Naive thymus-derived CD4-positive, alpha-beta T cell (primary cell): Measurements from ENCODE around the gene TRMT61A. TPM values are rescaled to one million over a fixed set of nuclear protein-coding genes. Genes with fewer than 3 reads are reported as not detected.

ENCODE experiments used
- ATAC-seq: fragments of 150-1000 bp; cut with Tn5 transposase; 2 replicates; pipeline ENCODE4 v1.10.0; 2021; ENCODE audit warnings: mild to moderate bottlenecking, moderate library complexity
- CTCF ChIA-PET: fragments of 350-600 bp; sonication (Branson Sonifier 250); formaldehyde crosslinking; loops from one replicate; lab custom pipeline; 2021; ENCODE audit warnings: antibody characterized with exemption; lab: Charles Lee
- POLR2A ChIA-PET: fragments of 350-600 bp; sonication (Branson Sonifier 250); formaldehyde crosslinking; loops from one replicate; lab custom pipeline; 2021; ENCODE audit warnings: antibody characterized with exemption, inconsistent platforms; lab: Charles Lee
- DNase-seq, 9 donors: peaks; one replicate each; pipeline versions ENCODE4 v3.0.0 to v3.0.0-alpha.2; 2020 to 2022; ENCODE audit warnings: mixed read lengths in 1 of 9
- H3K27ac ChIP-seq: one replicate; pipeline ENCODE4 v1.7.0; 2013; ENCODE audit warnings: mild to moderate bottlenecking, low read depth, low read length, moderate library complexity
- H3K27me3 ChIP-seq, 2 donors: one replicate each; pipeline ENCODE4 v1.7.0; 2013; ENCODE audit warnings: low read length in 2 of 2, mild to moderate bottlenecking in 2 of 2, moderate library complexity in 2 of 2; ENCODE audit not compliant: control insufficient read depth in 2 of 2, insufficient read depth in 2 of 2
- H3K36me3 ChIP-seq, 3 experiments: 1 replicate in 2 of 3; 2 replicates in 1 of 3; pipeline ENCODE4 v1.7.0; 2013; ENCODE audit warnings: low read length in 3 of 3, mild to moderate bottlenecking in 3 of 3, moderate library complexity in 1 of 3; ENCODE audit not compliant: insufficient read depth in 3 of 3, control insufficient read depth in 2 of 3
- H3K4me1 ChIP-seq, 2 donors: one replicate each; pipeline ENCODE4 v1.7.0; 2013; ENCODE audit warnings: low read length in 2 of 2, mild to moderate bottlenecking in 2 of 2, moderate library complexity in 1 of 2; ENCODE audit not compliant: control insufficient read depth in 2 of 2, insufficient read depth in 2 of 2
- H3K4me3 ChIP-seq: 2 replicates; pipeline ENCODE4 v1.7.0; 2013; ENCODE audit warnings: mild to moderate bottlenecking, low read length
- H3K9me3 ChIP-seq, 3 experiments: 1 replicate in 2 of 3; 2 replicates in 1 of 3; pipeline ENCODE4 v1.7.0; 2013; ENCODE audit warnings: low read length in 3 of 3; ENCODE audit not compliant: control insufficient read depth in 2 of 3
- H3K27ac Mint-ChIP-seq, 9 donors: one replicate each; pipeline ENCODE4 v1.8.0; 2020 to 2022; ENCODE audit warnings: mixed read lengths in 9 of 9, mild to moderate bottlenecking in 8 of 9, moderate library complexity in 5 of 9, inconsistent platforms in 2 of 9
- H3K27me3 Mint-ChIP-seq, 5 donors: one replicate each; pipeline ENCODE4 v1.8.0; 2021 to 2022; ENCODE audit warnings: mixed read lengths in 5 of 5, mild to moderate bottlenecking in 1 of 5
- H3K36me3 Mint-ChIP-seq, 5 donors: one replicate each; pipeline ENCODE4 v1.8.0; 2020 to 2022; ENCODE audit warnings: mixed read lengths in 5 of 5, mild to moderate bottlenecking in 3 of 5, inconsistent platforms in 1 of 5
- H3K4me1 Mint-ChIP-seq, 7 donors: one replicate each; pipeline ENCODE4 v1.8.0; 2020 to 2022; ENCODE audit warnings: mixed read lengths in 7 of 7, mild to moderate bottlenecking in 3 of 7, inconsistent platforms in 1 of 7
- H3K4me3 Mint-ChIP-seq, 10 donors: one replicate each; pipeline ENCODE4 v1.8.0; 2020 to 2022; ENCODE audit warnings: mild to moderate bottlenecking in 10 of 10, mixed read lengths in 10 of 10, moderate library complexity in 6 of 10, inconsistent platforms in 2 of 10
- H3K9me3 Mint-ChIP-seq, 11 donors: one replicate each; pipeline ENCODE4 v1.8.0; 2020 to 2022; ENCODE audit warnings: mixed read lengths in 11 of 11, mild to moderate bottlenecking in 4 of 11, inconsistent platforms in 1 of 11, moderate library complexity in 1 of 11
- intact Hi-C, 2 donors: fragments of 100-400 bp; cut with micrococcal nuclease; formaldehyde crosslinking; loops; one replicate each; pipeline ENCODE4 v1.15.1; 2023
- polyA plus RNA-seq, 2 donors: library from polyadenylated mRNA; unstranded; fragments of 300-500 nt; fragmentation: Illumina TruSeq; gene quantifications; one replicate each; pipeline ENCODE4 v1.2.3, GENCODE V29; 2021
- total RNA-seq, 6 experiments: library from RNA in 5 of 6; stranded (reverse) in 5 of 6; gene quantifications; 1 replicate in 5 of 6; 2 replicates in 1 of 6; pipeline ENCODE4 v1.2.3 and lab custom pipeline; 2021 to 2026

TRMT61A gene
- total and polyA plus RNA-seq, 7 experiments from 2014 or later: 6.3 to 15.1 (median 12.2) TPM

GRCh38 chr14:103552011-103552845, 23.2 kb downstream of the TRMT61A start:
- H3K9me3 Mint-ChIP-seq: no peaks in the 10 kb centered on the region

GRCh38 chr14:103552846-103553210, 23.8 kb downstream of the TRMT61A start:
- no peaks in the 10 kb centered on the region for H3K27me3 ChIP-seq
- peaks cover 11 to 31% (median 17%) of the 10 kb centered on the region in 7 donors for H3K4me1 Mint-ChIP-seq
- no peak overlapping the region for H3K27ac ChIP-seq
- peaks cover 0 to 4% (median 0%) of the 10 kb centered on the region in 5 donors for H3K36me3 Mint-ChIP-seq
- H3K27ac Mint-ChIP-seq: no peak overlapping the region
- no peaks in the 10 kb centered on the region for H3K27me3 Mint-ChIP-seq
- H3K4me3 Mint-ChIP-seq: no peak overlapping the region
- ATAC-seq: no peak
- peaks cover 0 to 16% (median 0%) of the 10 kb centered on the region in 3 experiments for H3K36me3 ChIP-seq
- no peaks in the 10 kb centered on the region for H3K9me3 Mint-ChIP-seq
- no peak for DNase-seq
- no peaks in the 10 kb centered on the region for H3K9me3 ChIP-seq
- no peak overlapping the region for H3K4me3 ChIP-seq
- ChIA-PET POLR2A (interaction anchor here (0.7 kb wide), 1 partner anchor 148 kb away, joined by 3 read pairs; no protein-coding TSS in a partner anchor), CTCF (interaction anchor here (1.5 kb wide), 1 partner anchor 9 kb away, joined by 4 read pairs; the partner anchor contains the start of gene BAG5)
- H3K4me1 ChIP-seq: no peaks in the 10 kb centered on the region
- intact Hi-C loops: no loop called here

More at GRCh38 chr14:103552011-103552845, 23.2 kb downstream of the TRMT61A start:
- peaks cover 0 to 4% (median 0%) of the 10 kb centered on the region in 5 donors for H3K36me3 Mint-ChIP-seq
- H3K4me3 Mint-ChIP-seq: no peak overlapping the region
- Histone ChIP-seq H3K36me3 (peaks cover 0 to 12% (median 0%) of the 10 kb centered on the region in 3 experiments), H3K4me3 (no peak overlapping the region), H3K9me3 (no peaks in the 10 kb centered on the region), H3K27ac (no peak overlapping the region), H3K27me3 (no peaks in the 10 kb centered on the region), H3K4me1 (no peaks in the 10 kb centered on the region)
- H3K4me1 Mint-ChIP-seq: peaks cover 6 to 25% (median 13%) of the 10 kb centered on the region in 7 donors
- ChIA-PET CTCF (interaction anchor here (1.2 to 1.5 kb wide), 2 partner anchors 10 to 34 kb away, joined by 3 to 4 read pairs; partner anchors contain the start of gene BAG5), POLR2A (no interaction called here)
- peak overlapping the region in 1 of 9 donors; percentile 76 for H3K27ac Mint-ChIP-seq
- ATAC-seq (no peak), DNase-seq (no peak)
- H3K27me3 Mint-ChIP-seq: no peaks in the 10 kb centered on the region
- intact Hi-C loops: no loop called here

- no peaks in the 10 kb centered on the region for H3K9me3 Mint-ChIP-seq
- CTCF ChIA-PET: no interaction called here
- Histone ChIP-seq H3K27me3 (no peaks in the 10 kb centered on the region), H3K27ac (no peak overlapping the region), H3K9me3 (no peaks in the 10 kb centered on the region), H3K4me3 (no peak overlapping the region), H3K4me1 (peaks cover 11 to 16% of the 10 kb centered on the region in 2 donors), H3K36me3 (peaks cover 8 to 44% (median 11%) of the 10 kb centered on the region in 3 experiments)
- H3K27me3 Mint-ChIP-seq: no peaks in the 10 kb centered on the region
- peaks cover 26 to 60% (median 43%) of the 10 kb centered on the region in 7 donors for H3K4me1 Mint-ChIP-seq
- no peak overlapping the region for H3K4me3 Mint-ChIP-seq
- DNase-seq (no peak), ATAC-seq (no peak)
- peaks cover 0 to 17% (median 8%) of the 10 kb centered on the region in 5 donors for H3K36me3 Mint-ChIP-seq
- intact Hi-C loops: no loop called here
- H3K27ac Mint-ChIP-seq: peak overlapping the region in 3 of 9 donors; percentile 52 to 73 (median 59)
- POLR2A ChIA-PET: interaction anchor here (0.7 kb wide), 1 partner anchor 57 kb away, joined by 3 read pairs; no protein-coding TSS in a partner anchor
These were observed 26.8 kb downstream of the TRMT61A start for GRCh38 chr14:103555559-103556337.

- Mint-ChIP-seq H3K27me3 (no peaks in the 10 kb centered on the region), H3K36me3 (peaks cover 0 to 13% (median 8%) of the 10 kb centered on the region in 5 donors), H3K4me1 (peaks cover 38 to 72% (median 56%) of the 10 kb centered on the region in 7 donors), H3K4me3 (peak overlapping the region in 1 of 10 donors; percentile 34), H3K9me3 (no peaks in the 10 kb centered on the region), H3K27ac (peak overlapping the region in 1 of 9 donors; percentile 43)
- Histone ChIP-seq H3K4me1 (peaks cover 21 to 27% of the 10 kb centered on the region in 2 donors), H3K27ac (no peak overlapping the region), H3K9me3 (no peaks in the 10 kb centered on the region), H3K4me3 (no peak overlapping the region), H3K36me3 (peaks cover 8 to 48% (median 11%) of the 10 kb centered on the region in 3 experiments), H3K27me3 (no peaks in the 10 kb centered on the region)
- DNase-seq: no peak
- ChIA-PET CTCF (interaction anchor here (1.3 kb wide), 1 partner anchor 36 kb away, joined by 6 read pairs; no protein-coding TSS in a partner anchor), POLR2A (interaction anchor here (0.7 to 1.2 kb wide), 3 partner anchors 27 to 191 kb away, joined by 3 to 4 read pairs (median 3); no protein-coding TSS in a partner anchor)
- intact Hi-C loops: no loop called here
- no peak for ATAC-seq
These were observed 28.2 kb downstream of the TRMT61A start for GRCh38 chr14:103556946-103557758.

GRCh38 chr14:103558071-103558882, 29.3 kb downstream of the TRMT61A start:
- H3K4me1 Mint-ChIP-seq: peaks cover 38 to 73% (median 58%) of the 10 kb centered on the region in 7 donors
- intact Hi-C loops: no loop called here
- ChIA-PET CTCF (interaction anchor here (0.7 to 1.3 kb wide), 3 partner anchors 8 to 56 kb away, joined by 3 to 6 read pairs (median 3); no protein-coding TSS in a partner anchor), POLR2A (interaction anchor here (0.8 to 1.2 kb wide), 3 partner anchors 29 to 70 kb away, joined by 3 to 4 read pairs (median 4); partner anchors contain the start of gene KLC1)
- peak overlapping the region in 4 of 10 donors; percentile 1 to 49 (median 29) for H3K4me3 Mint-ChIP-seq
- Histone ChIP-seq H3K9me3 (no peaks in the 10 kb centered on the region), H3K4me1 (peaks cover 22 to 28% of the 10 kb centered on the region in 2 donors), H3K4me3 (no peak overlapping the region), H3K27ac (no peak overlapping the region), H3K36me3 (peaks cover 8 to 48% (median 11%) of the 10 kb centered on the region in 3 experiments), H3K27me3 (no peaks in the 10 kb centered on the region)
- ATAC-seq (no peak), DNase-seq (no peak)
- H3K27ac Mint-ChIP-seq: peak overlapping the region in 5 of 9 donors; percentile 20 to 32 (median 22)
- peaks cover 0 to under 1% (median 0%) of the 10 kb centered on the region in 11 donors for H3K9me3 Mint-ChIP-seq
- no peaks in the 10 kb centered on the region for H3K27me3 Mint-ChIP-seq
- peaks cover 0 to 13% (median 8%) of the 10 kb centered on the region in 5 donors for H3K36me3 Mint-ChIP-seq
